Measurements from ENCODE around the gene CT45A3. TPM values are rescaled to one million over a fixed set of nuclear protein-coding genes. Genes with fewer than 3 reads are reported as not detected.

The CT45A3 gene, protein sequence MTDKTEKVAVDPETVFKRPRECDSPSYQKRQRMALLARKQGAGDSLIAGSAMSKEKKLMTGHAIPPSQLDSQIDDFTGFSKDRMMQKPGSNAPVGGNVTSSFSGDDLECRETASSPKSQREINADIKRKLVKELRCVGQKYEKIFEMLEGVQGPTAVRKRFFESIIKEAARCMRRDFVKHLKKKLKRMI
- total RNA-seq, result not detected in 2 replicates

DNA sequence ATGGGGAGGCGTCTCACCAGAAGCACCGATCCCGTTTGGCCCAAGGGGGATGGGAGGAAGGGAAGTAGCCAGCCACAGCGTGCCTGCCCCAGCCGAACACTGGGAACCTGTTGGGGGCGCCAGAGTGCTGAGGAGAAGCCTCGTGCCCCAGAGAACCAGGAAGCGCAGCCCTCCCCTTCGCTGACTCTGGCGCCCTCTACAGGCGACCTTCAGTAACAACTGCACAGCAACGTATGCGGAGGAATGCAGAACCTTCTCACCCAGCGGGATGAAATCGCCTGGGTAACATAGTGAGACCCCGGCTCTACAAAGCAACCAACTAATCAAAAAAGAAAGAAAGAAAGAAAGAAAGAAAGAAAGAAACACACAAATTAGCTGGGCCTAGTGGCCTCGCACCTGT is at the start of gene CT45A3:
TSS of gene CT45A3 (minus strand) at position 101 of the 400 bp plus-strand sequence. CDS start 3,747 bp downstream, outside the sequence.

DNA sequence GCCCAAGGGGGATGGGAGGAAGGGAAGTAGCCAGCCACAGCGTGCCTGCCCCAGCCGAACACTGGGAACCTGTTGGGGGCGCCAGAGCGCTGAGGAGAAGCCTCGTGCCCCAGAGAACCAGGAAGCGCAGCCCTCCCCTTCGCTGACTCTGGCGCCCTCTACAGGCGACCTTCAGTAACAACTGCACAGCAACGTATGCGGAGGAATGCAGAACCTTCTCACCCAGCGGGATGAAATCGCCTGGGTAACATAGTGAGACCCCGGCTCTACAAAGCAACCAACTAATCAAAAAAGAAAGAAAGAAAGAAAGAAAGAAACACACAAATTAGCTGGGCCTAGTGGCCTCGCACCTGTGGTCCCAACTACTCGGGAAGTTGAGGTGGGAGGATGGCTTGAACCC is 34.7 kb upstream of the CT45A3 start, which contains the start of gene CT45A6:
TSS of gene CT45A6 (minus strand) at position 101 of the 400 bp plus-strand sequence. CDS start 3,794 bp downstream, outside the sequence.

DNA sequence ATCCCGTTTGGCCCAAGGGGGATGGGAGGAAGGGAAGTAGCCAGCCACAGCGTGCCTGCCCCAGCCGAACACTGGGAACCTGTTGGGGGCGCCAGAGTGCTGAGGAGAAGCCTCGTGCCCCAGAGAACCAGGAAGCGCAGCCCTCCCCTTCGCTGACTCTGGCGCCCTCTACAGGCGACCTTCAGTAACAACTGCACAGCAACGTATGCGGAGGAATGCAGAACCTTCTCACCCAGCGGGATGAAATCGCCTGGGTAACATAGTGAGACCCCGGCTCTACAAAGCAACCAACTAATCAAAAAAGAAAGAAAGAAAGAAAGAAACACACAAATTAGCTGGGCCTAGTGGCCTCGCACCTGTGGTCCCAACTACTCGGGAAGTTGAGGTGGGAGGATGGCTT is 17.4 kb upstream of the CT45A3 start, which contains the start of gene CT45A5:
TSS of gene CT45A5 (minus strand) at position 101 of the 400 bp plus-strand sequence. CDS start 3,774 bp downstream, outside the sequence.

DNA sequence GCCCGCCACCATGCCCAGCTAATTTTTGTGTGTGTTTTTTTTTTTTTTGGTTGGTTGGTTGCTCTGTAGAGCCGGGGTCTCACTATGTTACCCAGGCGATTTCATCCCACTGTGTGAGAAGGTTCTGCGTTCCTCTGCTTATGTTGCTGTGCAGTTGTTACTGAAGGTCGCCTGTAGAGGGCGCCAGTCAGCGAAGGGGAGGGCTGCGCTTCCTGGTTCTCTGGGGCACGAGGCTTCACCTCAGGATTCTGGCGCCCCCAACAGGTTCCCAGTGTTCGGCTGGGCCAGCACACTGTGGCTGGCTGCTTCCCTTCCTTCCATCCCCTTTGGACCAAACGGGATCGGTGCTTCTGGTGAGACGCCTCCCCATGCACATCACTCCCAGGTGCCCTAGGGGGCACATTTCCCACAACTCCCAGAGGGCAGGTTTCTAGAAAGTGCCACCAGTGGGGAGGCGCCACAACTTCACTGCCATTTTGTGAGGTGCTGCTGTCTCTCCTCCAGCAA is 54.8 kb downstream of the CT45A3 start, which contains the start of gene CT45A1:
TSS of gene CT45A1 (plus strand) at position 457 of the 507 bp plus-strand sequence. CDS start 5,302 bp downstream, outside the sequence.

Other genes starting within 250 kb of the CT45A3 start
- 3.6 and 5.5 TPM in 2 replicates for gene INTS6L, start 247.5 kb downstream of the CT45A3 start, total RNA-seq
- gene CT45A1, start 54.6 kb downstream of the CT45A3 start, total RNA-seq, result not detected in 2 replicates
- not detected in 2 replicates for gene CT45A5, start 17.3 kb upstream of the CT45A3 start, total RNA-seq
- gene CT45A6, start 34.6 kb upstream of the CT45A3 start, total RNA-seq, result not detected in 2 replicates
- gene CT45A2, start 51.8 kb upstream of the CT45A3 start, total RNA-seq, result not detected in 2 replicates
- gene CT45A7, start 69.1 kb upstream of the CT45A3 start, total RNA-seq, result not detected in 2 replicates
- gene CT45A8, start 86.3 kb upstream of the CT45A3 start, total RNA-seq, result not detected in 2 replicates
- gene CT45A9, start 103.6 kb upstream of the CT45A3 start, total RNA-seq, result not detected in 2 replicates
- gene CT45A10, start 125.3 kb upstream of the CT45A3 start, total RNA-seq, result not detected in 2 replicates
- not detected in 2 replicates for gene SAGE1, start 125.5 kb upstream of the CT45A3 start, total RNA-seq
- 11.4 and 12.9 TPM in 2 replicates for gene MMGT1, start 205.8 kb upstream of the CT45A3 start, total RNA-seq
- gene SLC9A6, start 217.2 kb upstream of the CT45A3 start, total RNA-seq, result 21.7 and 32.6 TPM in 2 replicates